ENCODE data around the gene TRPM4. TPM values are rescaled to one million over a fixed set of nuclear protein-coding genes. Genes with fewer than 3 reads are reported as not detected.

The TRPM4 gene
- total and polyA plus RNA-seq, 2 of the 13 experiments (the other 11 are each of a cell fraction or from before 2014, with no cell fraction given) = 1.9 to 4.3 TPM

GRCh38 chr19:49127674-49128544 lies 29.7 kb upstream of the TRPM4 start (continued):
- TF ChIP-seq SP1 (IDR thresholded peaks at IDR 0.05) (no peak), SP1 (CRISPR knock-in tag; IDR thresholded peaks at IDR 0.05) (no peak; the same call in 1 of the 2 replicates), ZNF431 (CRISPR knock-in tag; IDR thresholded peaks at IDR 0.05; ENCODE audit: borderline replicate concordance, low read depth) (peak; percentile 97), ERF (CRISPR knock-in tag; IDR thresholded peaks at IDR 0.05) (peak; percentile 99), GZF1 (CRISPR knock-in tag; IDR thresholded peaks at IDR 0.05) (peak; percentile 89; the same call in 1 of the 2 replicates), KLF12 (CRISPR knock-in tag; IDR thresholded peaks at IDR 0.05; ENCODE audit: borderline replicate concordance) (peak; percentile 87; the same call in 1 of the 2 replicates), ZNF260 (CRISPR knock-in tag; IDR thresholded peaks at IDR 0.05; ENCODE audit: borderline replicate concordance, low read depth) (no peak), KLF16 (CRISPR knock-in tag; IDR thresholded peaks at IDR 0.05) (peak; percentile 97), AGO1 (IDR thresholded peaks at IDR 0.05; ENCODE audit: low read depth, low read length, poor library complexity, severe bottlenecking) (no peak), ZNF724P (CRISPR knock-in tag; IDR thresholded peaks at IDR 0.05; ENCODE audit: borderline replicate concordance) (peak; percentile 99), MXD3 (CRISPR knock-in tag; IDR thresholded peaks at IDR 0.05) (peak; percentile 100), ZNF563 (CRISPR knock-in tag; IDR thresholded peaks at IDR 0.05) (peak; percentile 100), KAT7 (CRISPR knock-in tag; IDR thresholded peaks at IDR 0.05; ENCODE audit: borderline replicate concordance) (no peak), SMAD1 (CRISPR knock-in tag; IDR thresholded peaks at IDR 0.05; ENCODE audit: borderline replicate concordance, low read depth) (peak; percentile 62; the same call in 1 of the 2 replicates), ETV5 (CRISPR knock-in tag; IDR thresholded peaks at IDR 0.05; ENCODE audit: borderline replicate concordance) (peak; percentile 77), HDAC2 (CRISPR knock-in tag; IDR thresholded peaks at IDR 0.05) (peak; percentile 85), ZNF383 (CRISPR knock-in tag; IDR thresholded peaks at IDR 0.05; ENCODE audit: borderline replicate concordance) (no peak), SPEN (CRISPR knock-in tag; IDR thresholded peaks at IDR 0.05; ENCODE audit: low read depth) (peak; percentile 97; the same call in 1 of the 2 replicates), PHF21A (CRISPR knock-in tag; IDR thresholded peaks at IDR 0.05) (no peak), FOXK1 (CRISPR knock-in tag; IDR thresholded peaks at IDR 0.05; ENCODE audit: borderline replicate concordance, low read depth) (no peak), JARID2 (CRISPR knock-in tag; IDR thresholded peaks at IDR 0.05; ENCODE audit: insufficient replicate concordance) (peak; percentile 86), ZNF17 (CRISPR knock-in tag; IDR thresholded peaks at IDR 0.05) (peak; percentile 95), ZNF562 (CRISPR knock-in tag; IDR thresholded peaks at IDR 0.05; ENCODE audit: borderline replicate concordance) (peak; percentile 98), SMARCC2 (IDR thresholded peaks at IDR 0.05) (no peak), SNAI1 (CRISPR knock-in tag; IDR thresholded peaks at IDR 0.05; ENCODE audit: borderline replicate concordance) (peak; percentile 80; the same call in 1 of the 2 replicates)
- TF ChIP-seq, protein P1, sequence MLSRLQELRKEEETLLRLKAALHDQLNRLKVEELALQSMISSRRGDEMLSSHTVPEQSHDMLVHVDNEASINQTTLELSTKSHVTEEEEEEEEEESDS (CRISPR knock-in tag; IDR thresholded peaks at IDR 0.05; ENCODE audit: borderline replicate concordance) = peak; percentile 97
- TF ChIP-seq, protein P2, sequence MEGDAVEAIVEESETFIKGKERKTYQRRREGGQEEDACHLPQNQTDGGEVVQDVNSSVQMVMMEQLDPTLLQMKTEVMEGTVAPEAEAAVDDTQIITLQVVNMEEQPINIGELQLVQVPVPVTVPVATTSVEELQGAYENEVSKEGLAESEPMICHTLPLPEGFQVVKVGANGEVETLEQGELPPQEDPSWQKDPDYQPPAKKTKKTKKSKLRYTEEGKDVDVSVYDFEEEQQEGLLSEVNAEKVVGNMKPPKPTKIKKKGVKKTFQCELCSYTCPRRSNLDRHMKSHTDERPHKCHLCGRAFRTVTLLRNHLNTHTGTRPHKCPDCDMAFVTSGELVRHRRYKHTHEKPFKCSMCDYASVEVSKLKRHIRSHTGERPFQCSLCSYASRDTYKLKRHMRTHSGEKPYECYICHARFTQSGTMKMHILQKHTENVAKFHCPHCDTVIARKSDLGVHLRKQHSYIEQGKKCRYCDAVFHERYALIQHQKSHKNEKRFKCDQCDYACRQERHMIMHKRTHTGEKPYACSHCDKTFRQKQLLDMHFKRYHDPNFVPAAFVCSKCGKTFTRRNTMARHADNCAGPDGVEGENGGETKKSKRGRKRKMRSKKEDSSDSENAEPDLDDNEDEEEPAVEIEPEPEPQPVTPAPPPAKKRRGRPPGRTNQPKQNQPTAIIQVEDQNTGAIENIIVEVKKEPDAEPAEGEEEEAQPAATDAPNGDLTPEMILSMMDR (CRISPR knock-in tag; IDR thresholded peaks at IDR 0.05) = peak; percentile 65
- TF ChIP-seq, protein P3, sequence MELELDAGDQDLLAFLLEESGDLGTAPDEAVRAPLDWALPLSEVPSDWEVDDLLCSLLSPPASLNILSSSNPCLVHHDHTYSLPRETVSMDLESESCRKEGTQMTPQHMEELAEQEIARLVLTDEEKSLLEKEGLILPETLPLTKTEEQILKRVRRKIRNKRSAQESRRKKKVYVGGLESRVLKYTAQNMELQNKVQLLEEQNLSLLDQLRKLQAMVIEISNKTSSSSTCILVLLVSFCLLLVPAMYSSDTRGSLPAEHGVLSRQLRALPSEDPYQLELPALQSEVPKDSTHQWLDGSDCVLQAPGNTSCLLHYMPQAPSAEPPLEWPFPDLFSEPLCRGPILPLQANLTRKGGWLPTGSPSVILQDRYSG (CRISPR knock-in tag; IDR thresholded peaks at IDR 0.05) = peak; percentile 99

Data from HepG2 (cell line).